ENCODE data around the gene SBNO2.

Gene SBNO2

DNA sequence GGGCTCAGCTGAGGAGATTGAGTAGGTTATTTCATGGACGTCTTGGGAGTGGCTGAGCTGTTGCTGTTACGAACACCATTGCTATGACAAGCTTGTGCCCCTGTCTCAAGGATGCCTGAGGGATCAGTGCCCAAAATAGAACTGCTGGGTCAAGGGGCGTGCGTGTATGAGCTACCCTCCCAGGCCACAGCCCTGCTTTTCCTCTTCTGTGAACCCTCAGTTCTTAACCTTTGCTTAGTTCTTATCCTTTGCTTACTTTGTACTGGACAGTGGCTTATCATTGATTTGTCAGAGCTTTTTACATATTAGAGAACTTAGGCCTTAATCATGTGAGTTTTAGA, 98.1 kb downstream of the SBNO2 start:
- TF ChIP-seq, protein P1, sequence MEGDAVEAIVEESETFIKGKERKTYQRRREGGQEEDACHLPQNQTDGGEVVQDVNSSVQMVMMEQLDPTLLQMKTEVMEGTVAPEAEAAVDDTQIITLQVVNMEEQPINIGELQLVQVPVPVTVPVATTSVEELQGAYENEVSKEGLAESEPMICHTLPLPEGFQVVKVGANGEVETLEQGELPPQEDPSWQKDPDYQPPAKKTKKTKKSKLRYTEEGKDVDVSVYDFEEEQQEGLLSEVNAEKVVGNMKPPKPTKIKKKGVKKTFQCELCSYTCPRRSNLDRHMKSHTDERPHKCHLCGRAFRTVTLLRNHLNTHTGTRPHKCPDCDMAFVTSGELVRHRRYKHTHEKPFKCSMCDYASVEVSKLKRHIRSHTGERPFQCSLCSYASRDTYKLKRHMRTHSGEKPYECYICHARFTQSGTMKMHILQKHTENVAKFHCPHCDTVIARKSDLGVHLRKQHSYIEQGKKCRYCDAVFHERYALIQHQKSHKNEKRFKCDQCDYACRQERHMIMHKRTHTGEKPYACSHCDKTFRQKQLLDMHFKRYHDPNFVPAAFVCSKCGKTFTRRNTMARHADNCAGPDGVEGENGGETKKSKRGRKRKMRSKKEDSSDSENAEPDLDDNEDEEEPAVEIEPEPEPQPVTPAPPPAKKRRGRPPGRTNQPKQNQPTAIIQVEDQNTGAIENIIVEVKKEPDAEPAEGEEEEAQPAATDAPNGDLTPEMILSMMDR (IDR thresholded peaks at IDR 0.05; ENCODE audit: borderline replicate concordance, insufficient read depth, low read depth, low read length) = no peak
- no peak overlapping the region for H3K4me3 ChIP-seq (ENCODE audit: low read depth, low read length)

DNA sequence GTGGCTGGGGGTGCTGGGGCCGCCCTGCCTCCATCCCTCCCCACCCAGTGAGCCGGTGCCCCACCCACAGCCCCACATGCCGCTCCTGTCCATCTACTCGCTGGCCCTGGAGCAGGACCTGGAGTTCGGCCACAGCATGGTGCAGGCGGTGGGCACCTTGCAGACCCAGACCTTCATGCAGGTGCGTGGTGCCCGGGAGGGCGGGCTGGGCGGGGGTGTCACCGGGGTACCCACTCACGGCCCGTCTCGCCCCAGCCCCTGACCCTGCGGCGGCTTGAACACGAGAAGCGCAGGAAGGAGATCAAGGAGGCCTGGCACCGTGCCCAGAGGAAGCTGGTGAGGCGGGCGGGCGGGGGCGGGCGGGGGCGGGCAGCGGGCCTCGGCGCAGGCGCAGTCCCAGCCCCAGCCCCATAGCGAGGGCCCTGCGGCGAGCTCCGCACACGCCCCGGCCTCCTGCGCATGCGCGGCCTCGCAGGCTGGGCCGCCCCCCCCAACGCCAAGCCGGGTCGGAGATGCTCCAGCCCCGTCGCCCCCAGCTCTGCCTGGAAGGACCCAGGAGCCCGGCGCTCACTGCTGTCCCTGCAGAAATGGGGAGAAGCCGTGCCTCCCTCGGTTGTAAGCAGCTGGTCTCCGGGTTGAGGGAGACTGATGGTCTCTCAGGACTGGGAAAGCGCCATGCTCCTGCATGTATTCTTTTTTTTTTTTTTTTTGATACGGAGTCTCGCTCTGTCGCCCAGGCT, 99.4 kb downstream of the SBNO2 start:
- H3K4me3 ChIP-seq (ENCODE audit: low read depth, low read length) = no peak overlapping the region

DNA sequence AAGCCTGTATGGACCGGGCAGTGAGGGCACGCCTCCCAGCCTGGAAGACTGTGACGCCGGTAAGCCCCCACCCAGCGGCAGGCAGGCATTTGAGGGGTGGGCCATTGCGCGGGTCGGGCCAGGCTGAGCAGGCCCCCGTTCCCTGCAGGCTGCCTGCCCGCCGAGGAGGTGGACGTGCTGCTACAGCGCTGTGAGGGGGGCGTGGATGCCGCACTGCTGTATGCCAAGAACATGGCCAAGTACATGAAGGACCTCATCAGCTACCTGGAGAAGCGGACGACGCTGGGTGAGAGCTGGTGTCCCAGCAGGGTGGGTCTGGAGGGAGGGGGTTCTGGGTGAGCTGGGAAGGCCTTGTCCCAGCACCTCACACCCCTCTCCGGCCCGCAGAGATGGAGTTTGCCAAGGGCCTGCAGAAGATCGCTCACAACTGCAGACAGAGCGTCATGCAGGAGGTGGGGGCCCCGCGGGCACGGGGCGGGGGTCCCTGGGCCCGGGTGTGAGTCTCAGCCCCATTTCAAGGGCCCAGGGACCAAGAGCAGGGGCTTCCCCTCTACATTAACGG, 100.0 kb downstream of the SBNO2 start:
- TF ChIP-seq, protein P1 (IDR thresholded peaks at IDR 0.05; ENCODE audit: borderline replicate concordance, insufficient read depth, low read depth, low read length) = no peak
- H3K4me3 ChIP-seq (ENCODE audit: low read depth, low read length) = no peak overlapping the region

More for the DNA sequence above, 99.4 kb downstream of the SBNO2 start:
- TF ChIP-seq, protein P1 (IDR thresholded peaks at IDR 0.05; ENCODE audit: borderline replicate concordance, insufficient read depth, low read depth, low read length) = no peak

GRCh38 chr19:1073063-1073955, 100.8 kb downstream of the SBNO2 start:
- TF ChIP-seq, protein P1 (IDR thresholded peaks at IDR 0.05; ENCODE audit: borderline replicate concordance, insufficient read depth, low read depth, low read length) = no peak
- no peak overlapping the region for H3K4me3 ChIP-seq (ENCODE audit: low read depth, low read length)

DNA sequence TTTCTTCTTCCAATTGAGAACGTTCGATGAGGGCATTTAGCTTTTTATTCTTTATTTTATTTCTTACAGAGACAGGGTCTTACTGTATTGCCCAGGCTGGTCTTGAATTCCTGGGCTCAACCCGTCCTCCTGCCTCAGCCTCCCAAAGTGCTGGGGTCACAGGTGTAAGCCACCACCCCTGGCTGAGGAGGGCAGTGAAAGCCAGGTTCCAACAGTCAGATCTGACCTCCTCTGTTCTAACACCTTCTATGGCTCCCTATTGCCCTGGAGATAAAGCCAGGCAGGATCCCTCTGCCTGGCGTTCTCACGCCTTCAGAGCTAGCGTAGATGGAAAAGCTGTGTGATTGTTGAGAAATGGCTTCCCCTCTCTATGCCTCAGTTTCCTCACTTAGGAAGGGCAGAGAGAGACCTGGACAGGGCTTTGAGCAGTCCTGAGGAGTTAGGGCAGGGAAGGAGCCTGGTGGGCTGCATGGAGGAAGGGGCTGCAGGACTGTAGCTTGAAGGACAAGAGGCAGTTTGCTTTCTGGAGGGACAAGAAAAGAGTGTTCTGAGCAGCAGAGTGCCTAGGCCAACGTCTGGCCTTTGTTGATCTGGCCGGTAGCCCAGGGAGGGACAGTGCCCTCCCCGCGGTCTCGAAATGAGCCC, 101.6 kb downstream of the SBNO2 start:
- TF ChIP-seq, protein P1 (IDR thresholded peaks at IDR 0.05; ENCODE audit: borderline replicate concordance, insufficient read depth, low read depth, low read length) = no peak
- H3K4me3 ChIP-seq (ENCODE audit: low read depth, low read length) = no peak overlapping the region

DNA sequence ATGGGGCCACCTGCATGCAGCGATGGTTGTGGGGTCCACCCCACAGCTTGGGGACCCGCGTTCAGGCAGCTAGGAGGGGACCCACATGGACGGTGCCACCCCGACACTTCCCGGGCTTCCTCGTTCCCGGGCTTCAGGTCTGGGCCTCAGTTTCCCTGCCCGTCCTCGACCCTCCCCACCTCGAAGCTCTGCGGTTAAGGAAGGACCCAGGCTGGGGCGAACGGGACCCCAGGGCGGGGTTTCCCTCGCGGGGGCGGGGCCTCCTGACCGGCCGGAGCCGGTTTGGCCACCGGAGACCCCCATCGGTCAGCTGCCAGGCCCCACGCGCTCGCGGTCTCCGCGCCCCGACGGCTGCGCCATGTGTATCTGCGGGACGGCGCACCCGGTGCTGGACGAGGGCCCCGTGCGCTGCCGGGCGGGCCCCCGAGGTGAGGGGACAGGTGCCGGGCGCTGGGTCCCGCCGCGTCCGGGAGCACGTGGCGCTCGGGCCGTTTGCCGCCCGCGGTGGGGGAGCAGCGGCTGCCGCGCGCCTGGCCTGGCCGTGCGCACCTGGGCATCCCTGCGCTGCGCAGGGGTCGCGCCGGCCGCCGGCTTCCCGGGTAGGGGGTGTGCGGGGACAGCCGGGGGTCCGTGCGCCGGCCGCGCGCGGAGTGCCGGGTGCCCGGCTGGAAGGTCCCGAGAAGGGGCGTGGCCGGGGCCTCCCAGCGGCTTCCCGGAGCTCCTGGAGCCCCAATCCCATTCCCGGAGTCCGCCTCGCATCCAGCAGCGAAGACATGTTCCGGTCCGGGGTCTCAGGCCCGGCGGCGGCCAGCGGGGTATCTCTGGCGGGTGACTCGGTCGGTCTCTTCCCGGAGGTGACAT, 102.9 kb downstream of the SBNO2 start:
- no peak overlapping the region for H3K4me3 ChIP-seq (ENCODE audit: low read depth, low read length)
- TF ChIP-seq, protein P1 (IDR thresholded peaks at IDR 0.05; ENCODE audit: borderline replicate concordance, insufficient read depth, low read depth, low read length) = no peak
